SK-N-SH (cell line): ENCODE data around the gene RPS6KL1. TPM values are rescaled to one million over a fixed set of nuclear protein-coding genes. Genes with fewer than 3 reads are reported as not detected.

Source experiments
- CTCF ChIA-PET: fragments of 300-600, 350-600 bp; formaldehyde crosslinking; extraction: SDS; loops from one replicate; lab custom pipeline; 2021; lab: Yijun Ruan, JAX
- POLR2A ChIA-PET: fragments of 350-600 bp; sonication (Branson Sonifier 250); formaldehyde crosslinking; extraction: SDS; loops from one replicate; lab custom pipeline; 2020; ENCODE audit warnings: antibody characterized with exemption, inconsistent platforms; lab: Yijun Ruan, JAX
- DNase-seq: peaks from one replicate; pipeline ENCODE4 v3.0.0; 2012
- H2AFZ ChIP-seq: fragments of 200-600 bp; sonication (generic); 2 replicates; pipeline ENCODE4 v1.8.1; 2016; ENCODE audit warnings: antibody characterized with exemption, mild to moderate bottlenecking, low read depth
- H3F3A ChIP-seq: fragments of 200-600 bp; sonication (generic); replicated peaks from 2 replicates; pipeline ENCODE3; 2016; ENCODE audit warnings: antibody characterized with exemption, mild to moderate bottlenecking; ENCODE audit not compliant: insufficient read depth
- H3K27ac ChIP-seq, 2 experiments: fragments of 200-500 bp in 1 of 2; fragments of 200-600 bp in 1 of 2; sonication (Bioruptor generic) in 1 of 2; sonication (generic), shearing (Covaris generic) in 1 of 2; 2 replicates each; pipeline versions ENCODE4 v1.5.1 to v1.6.1; 2014 to 2016; ENCODE audit warnings: low read depth in 2 of 2, inconsistent platforms in 1 of 2, low read length in 1 of 2, mild to moderate bottlenecking in 1 of 2, mixed read lengths in 1 of 2
- H3K27me3 ChIP-seq: fragments of 200-600 bp; sonication (generic), shearing (Covaris generic); 2 replicates; pipeline ENCODE4 v1.6.1; 2016; ENCODE audit warnings: mixed run types; ENCODE audit not compliant: insufficient read depth
- H3K36me3 ChIP-seq, 2 experiments: fragments of 200-500 bp in 1 of 2; fragments of 200-600 bp in 1 of 2; sonication (Bioruptor generic) in 1 of 2; sonication (generic) in 1 of 2; replicated peaks in 1 of 2; 2 replicates each; pipeline versions ENCODE3 to v1.5.1; 2014 to 2016; ENCODE audit warnings: low read length in 1 of 2, mild to moderate bottlenecking in 1 of 2; ENCODE audit not compliant: insufficient read depth in 2 of 2, control insufficient read depth in 1 of 2
- H3K4me1 ChIP-seq, 2 experiments: fragments of 200-500 bp in 1 of 2; fragments of 200-600 bp in 1 of 2; sonication (Bioruptor generic) in 1 of 2; sonication (generic), shearing (Covaris generic) in 1 of 2; 2 replicates each; pipeline versions ENCODE4 v1.5.1 to v1.6.1; 2014 to 2016; ENCODE audit warnings: low read depth in 1 of 2, low read length in 1 of 2, mixed run types in 1 of 2; ENCODE audit not compliant: insufficient read depth in 2 of 2, control insufficient read depth in 1 of 2
- H3K4me2 ChIP-seq: fragments of 200-600 bp; sonication (generic), shearing (Covaris generic); 2 replicates; pipeline ENCODE4 v1.6.1; 2017; ENCODE audit warnings: mixed run types
- H3K4me3 ChIP-seq, 2 experiments: fragments of 200-500 bp in 1 of 2; fragments of 200-600 bp in 1 of 2; sonication (Bioruptor generic) in 1 of 2; sonication (generic), shearing (Covaris generic) in 1 of 2; 2 replicates each; pipeline versions ENCODE4 v1.5.1 to v1.8.1; 2014 to 2016; ENCODE audit warnings: low read depth in 2 of 2, inconsistent platforms in 1 of 2, low read length in 1 of 2, mild to moderate bottlenecking in 1 of 2, mixed read lengths in 1 of 2, moderate library complexity in 1 of 2
- H3K79me2 ChIP-seq: fragments of 200-600 bp; sonication (generic); 2 replicates; pipeline ENCODE4 v1.8.1; 2017; ENCODE audit warnings: mild to moderate bottlenecking; ENCODE audit not compliant: insufficient read depth
- H3K9ac ChIP-seq: fragments of 200-600 bp; sonication (generic); 2 replicates; pipeline ENCODE4 v1.6.1; 2017; ENCODE audit warnings: mixed run types
- H3K9me2 ChIP-seq: fragments of 200-600 bp; sonication (generic); 2 replicates; pipeline ENCODE4 v1.6.1; 2017; ENCODE audit warnings: mixed run types
- H3K9me3 ChIP-seq: fragments of 200-600 bp; sonication (generic); 2 replicates; pipeline ENCODE4 v1.6.1; 2017; ENCODE audit warnings: mixed run types, mild to moderate bottlenecking, moderate library complexity
- H4K20me1 ChIP-seq: fragments of 200-600 bp; sonication (generic); 2 replicates; pipeline ENCODE4 v1.6.1; 2017; ENCODE audit warnings: mild to moderate bottlenecking, mixed run types; ENCODE audit not compliant: insufficient read depth
- CHD2 ChIP-seq: fragments of 150-350 bp; IDR thresholded peaks from 2 replicates; pipeline ENCODE4 v1.6.1; 2018; ENCODE audit warnings: low read length; ENCODE audit not compliant: partially characterized antibody
- CTCF ChIP-seq: fragments of 200-600 bp; sonication (generic); IDR thresholded peaks from 2 replicates; pipeline ENCODE4 v1.6.1; 2017; ENCODE audit warnings: antibody characterized with exemption, mild to moderate bottlenecking, moderate library complexity
- ELF1 ChIP-seq: IDR thresholded peaks from 2 replicates; pipeline ENCODE4 v1.4.0; 2012
- EP300 ChIP-seq, 2 experiments: IDR thresholded peaks; 2 replicates each; pipeline versions ENCODE4 v1.4.0 to v1.6.1; 2012; ENCODE audit warnings: borderline replicate concordance in 1 of 2, low read depth in 1 of 2, low read length in 1 of 2
- EZH2phosphoT487 ChIP-seq: fragments of 200-600 bp; sonication (generic); IDR thresholded peaks from 2 replicates; pipeline ENCODE4 v1.6.1; 2017; ENCODE audit warnings: low read depth, mixed run types, mild to moderate bottlenecking, antibody characterized with exemption, moderate library complexity, borderline replicate concordance
- FOXJ3 ChIP-seq: sonication (generic); formaldehyde crosslinking; IDR thresholded peaks from 2 replicates; pipeline ENCODE4 v1.5.1; 2020; ENCODE audit warnings: mild to moderate bottlenecking, missing genetic modification reagents
- GABPA ChIP-seq: IDR thresholded peaks from 2 replicates; pipeline ENCODE4 v1.4.0; 2012; ENCODE audit warnings: low read depth, mild to moderate bottlenecking
- JUND ChIP-seq: IDR thresholded peaks from 2 replicates; pipeline ENCODE4 v1.4.0; 2012
- POLR2AphosphoS5 ChIP-seq: IDR thresholded peaks from 2 replicates; pipeline ENCODE4 v1.6.1; 2012; ENCODE audit warnings: low read depth, low read length
- RCOR1 ChIP-seq: fragments of 150-350 bp; IDR thresholded peaks from 2 replicates; pipeline ENCODE4 v1.6.1; 2017; ENCODE audit warnings: antibody characterized with exemption, low read length
- RXRA ChIP-seq: IDR thresholded peaks from 2 replicates; pipeline ENCODE4 v1.4.0; 2012; ENCODE audit warnings: low read depth, mild to moderate bottlenecking, borderline replicate concordance
- SMC3 ChIP-seq: IDR thresholded peaks from 2 replicates; pipeline ENCODE4 v1.6.1; 2012; ENCODE audit warnings: low read depth, low read length, improper control_type of control experiment
- TAF1 ChIP-seq: IDR thresholded peaks from 2 replicates; pipeline ENCODE4 v1.6.1; 2012; ENCODE audit warnings: low read depth, mild to moderate bottlenecking, low read length, moderate library complexity, borderline replicate concordance
- TCF12 ChIP-seq: IDR thresholded peaks from 2 replicates; pipeline ENCODE4 v1.4.0; 2012
- TEAD4 ChIP-seq: IDR thresholded peaks from 2 replicates; pipeline ENCODE4 v1.4.0; 2012; ENCODE audit warnings: mild to moderate bottlenecking, borderline replicate concordance; ENCODE audit not compliant: insufficient read depth
- USF2 ChIP-seq: fragments of 150-350 bp; IDR thresholded peaks from 2 replicates; pipeline ENCODE4 v1.6.1; 2017; ENCODE audit warnings: antibody characterized with exemption, low read length, low read depth, borderline replicate concordance
- YY1 ChIP-seq: IDR thresholded peaks from 2 replicates; pipeline ENCODE4 v1.4.0; 2012; ENCODE audit warnings: low read depth, mild to moderate bottlenecking
- ZBTB33 ChIP-seq: IDR thresholded peaks from 2 replicates; pipeline ENCODE4 v1.4.0; 2012; ENCODE audit warnings: low read depth, borderline replicate concordance
- WGBS: methylation state at CpG from one replicate; pipeline ENCODE4 v1.1.6; 2017; ENCODE audit warnings: low lambda C conversion rate; 5-methylcytosine and 5-hydroxymethylcytosine counted together
- polyA plus RNA-seq, 3 experiments: library from polyadenylated mRNA; depleted of rRNA; stranded (reverse); fragments of >200 nt; gene quantifications; 2 replicates each; pipeline ENCODE4 v1.2.3, GENCODE V29; 2012
- TF ChIP-seq, protein P1 (sequence below): IDR thresholded peaks from 2 replicates; pipeline ENCODE4 v1.4.0; 2012; ENCODE audit warnings: low read depth, borderline replicate concordance
- TF ChIP-seq, protein P2 (sequence below): IDR thresholded peaks from 2 replicates; pipeline ENCODE4 v1.4.0; 2012; ENCODE audit warnings: low read depth

The RPS6KL1 gene
- polyA plus RNA-seq, 1 of the 3 experiments (the other 2 are of a cell fraction), result 2.5 TPM

DNA sequence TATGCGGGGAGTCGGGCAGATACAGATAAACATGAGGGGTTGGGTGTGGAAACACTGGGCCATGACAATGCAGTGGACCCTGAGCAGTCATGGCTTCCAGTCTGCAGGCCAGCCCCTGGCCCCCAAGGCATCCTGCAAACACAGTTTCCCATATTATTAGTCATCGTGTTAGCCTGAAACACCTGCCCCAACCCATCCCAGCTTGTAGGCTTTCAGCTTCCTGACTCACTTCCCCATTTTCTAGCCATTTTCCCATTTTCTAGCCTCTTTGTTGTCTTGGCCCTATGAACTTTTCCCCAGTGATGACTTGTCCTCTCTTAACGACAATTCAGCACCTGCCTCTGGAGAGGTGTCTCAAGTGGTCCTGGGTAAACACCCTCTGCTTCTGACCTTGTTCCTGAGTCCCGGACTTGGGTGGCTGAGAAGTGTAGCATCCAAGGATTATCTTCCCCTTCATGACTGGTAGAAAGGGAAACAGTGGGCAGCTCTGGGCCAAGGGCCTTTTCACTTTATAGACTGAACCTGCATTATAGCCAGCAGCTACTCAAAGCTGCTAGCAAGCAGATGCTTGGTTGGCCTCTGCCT, 36.6 kb upstream of the RPS6KL1 start (continued):
- TF ChIP-seq ZBTB33, result no peak
- no peak for TF ChIP-seq RXRA
- no peak for TF ChIP-seq SMC3
- TF ChIP-seq EZH2phosphoT487, result no peak
- no peak for TF ChIP-seq TAF1
- TF ChIP-seq YY1, result no peak
- no peak for TF ChIP-seq EP300 (IDR thresholded peaks at IDR 0.05; ENCODE audit: borderline replicate concordance in 1 of 2, low read depth in 1 of 2, low read length in 1 of 2)
- no peak for TF ChIP-seq TEAD4
- TF ChIP-seq GABPA, result no peak
- no peak for TF ChIP-seq POLR2AphosphoS5

GRCh38 chr14:74956280-74957072, 33.4 kb upstream of the RPS6KL1 start:
- H3K27me3 ChIP-seq, result no peaks in the 10 kb centered on the region
- ChIA-PET CTCF (interaction anchor here (1.2 to 2.5 kb wide), 3 partner anchors 10 to 132 kb away, joined by 3 to 12 read pairs (median 6); no protein-coding TSS in a partner anchor), POLR2A (no interaction called here)

More at GRCh38 chr14:74956280-74957072, 33.4 kb upstream of the RPS6KL1 start:
- no peak overlapping the region for H2AFZ ChIP-seq
- no peaks in the 10 kb centered on the region for H3F3A ChIP-seq
- no peaks in the 10 kb centered on the region for H4K20me1 ChIP-seq
- TF ChIP-seq TEAD4 (no peak), JUND (no peak), CHD2 (no peak), ELF1 (no peak), USF2 (no peak), TCF12 (no peak), RCOR1 (no peak), RXRA (no peak), CTCF (no peak), POLR2AphosphoS5 (no peak), TAF1 (no peak), GABPA (no peak), FOXJ3 (CRISPR knock-in tag) (no peak)
- TF ChIP-seq, protein P1, sequence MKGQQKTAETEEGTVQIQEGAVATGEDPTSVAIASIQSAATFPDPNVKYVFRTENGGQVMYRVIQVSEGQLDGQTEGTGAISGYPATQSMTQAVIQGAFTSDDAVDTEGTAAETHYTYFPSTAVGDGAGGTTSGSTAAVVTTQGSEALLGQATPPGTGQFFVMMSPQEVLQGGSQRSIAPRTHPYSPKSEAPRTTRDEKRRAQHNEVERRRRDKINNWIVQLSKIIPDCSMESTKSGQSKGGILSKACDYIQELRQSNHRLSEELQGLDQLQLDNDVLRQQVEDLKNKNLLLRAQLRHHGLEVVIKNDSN, result no peak
- TF ChIP-seq, protein P2, sequence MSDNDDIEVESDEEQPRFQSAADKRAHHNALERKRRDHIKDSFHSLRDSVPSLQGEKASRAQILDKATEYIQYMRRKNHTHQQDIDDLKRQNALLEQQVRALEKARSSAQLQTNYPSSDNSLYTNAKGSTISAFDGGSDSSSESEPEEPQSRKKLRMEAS, result no peak
- H3K27ac ChIP-seq, result no peak overlapping the region
- no peak for DNase-seq
- H3K4me2 ChIP-seq, result no peak overlapping the region
- H3K9ac ChIP-seq, result no peak overlapping the region
- H3K79me2 ChIP-seq, result no peaks in the 10 kb centered on the region
- 97% methylated on average over 20 of the region's 24 CpGs for WGBS
- H3K4me1 ChIP-seq, result peaks cover 0 to 43% of the 10 kb centered on the region in 2 experiments; a peak in 2 of 4 replicates
- H3K36me3 ChIP-seq, result no peaks in the 10 kb centered on the region
- no peak overlapping the region for H3K4me3 ChIP-seq
- no peaks in the 10 kb centered on the region for H3K9me2 ChIP-seq
- no peaks in the 10 kb centered on the region for H3K9me3 ChIP-seq
